HUES48 (cell line): ENCODE data around the gene TIAM1.

Experiments
- H3K27ac ChIP-seq: one replicate; pipeline ENCODE4 v1.7.0; 2013; ENCODE audit warnings: low read depth, low read length, inconsistent platforms
- H3K27me3 ChIP-seq: 2 replicates; pipeline ENCODE4 v1.6.1; 2013; ENCODE audit warnings: mild to moderate bottlenecking, low read length; ENCODE audit not compliant: control insufficient read depth, insufficient read depth
- H3K36me3 ChIP-seq: 2 replicates; pipeline ENCODE4 v1.6.1; 2013; ENCODE audit warnings: low read length; ENCODE audit not compliant: control insufficient read depth, insufficient read depth
- H3K4me1 ChIP-seq: 2 replicates; pipeline ENCODE4 v1.6.1; 2013; ENCODE audit warnings: mild to moderate bottlenecking, low read length; ENCODE audit not compliant: control insufficient read depth, insufficient read depth
- H3K4me3 ChIP-seq: 2 replicates; pipeline ENCODE4 v1.5.1; 2013; ENCODE audit warnings: mild to moderate bottlenecking, low read depth, low read length
- H3K9ac ChIP-seq: 2 replicates; pipeline ENCODE4 v1.6.1; 2013; ENCODE audit warnings: mild to moderate bottlenecking, low read depth, low read length, moderate library complexity
- H3K9me3 ChIP-seq: 2 replicates; pipeline ENCODE4 v1.6.1; 2013; ENCODE audit warnings: low read length; ENCODE audit not compliant: control insufficient read depth, insufficient read depth

Gene TIAM1

GRCh38 chr21:31267644-31268043 is 76.4 kb downstream of the TIAM1 start:
- Histone ChIP-seq H3K9ac (no peak overlapping the region), H3K27me3 (no peaks in the 10 kb centered on the region), H3K4me3 (no peak overlapping the region), H3K9me3 (no peaks in the 10 kb centered on the region), H3K36me3 (no peaks in the 10 kb centered on the region), H3K4me1 (no peaks in the 10 kb centered on the region), H3K27ac (no peak overlapping the region)

- H3K9me3 ChIP-seq = no peaks in the 10 kb centered on the region
- no peaks in the 10 kb centered on the region for H3K27me3 ChIP-seq
- no peak overlapping the region for H3K4me3 ChIP-seq
- no peaks in the 10 kb centered on the region for H3K36me3 ChIP-seq
- no peak overlapping the region for H3K27ac ChIP-seq
- H3K9ac ChIP-seq = no peak overlapping the region
- H3K4me1 ChIP-seq = no peaks in the 10 kb centered on the region
Measured at GRCh38 chr21:31266241-31266640, 77.8 kb downstream of the TIAM1 start.

- H3K9me3 ChIP-seq = no peaks in the 10 kb centered on the region
- H3K27me3 ChIP-seq = no peaks in the 10 kb centered on the region
- H3K4me1 ChIP-seq = no peaks in the 10 kb centered on the region
- H3K36me3 ChIP-seq = no peaks in the 10 kb centered on the region
- no peak overlapping the region for H3K27ac ChIP-seq
- no peak overlapping the region for H3K4me3 ChIP-seq
- H3K9ac ChIP-seq = no peak overlapping the region
Measured at GRCh38 chr21:31265366-31266013, 78.6 kb downstream of the TIAM1 start.

GRCh38 chr21:31264574-31264973 is 79.5 kb downstream of the TIAM1 start:
- no peak overlapping the region for H3K4me3 ChIP-seq
- H3K4me1 ChIP-seq = no peaks in the 10 kb centered on the region
- H3K27ac ChIP-seq = no peak overlapping the region
- no peaks in the 10 kb centered on the region for H3K36me3 ChIP-seq
- H3K27me3 ChIP-seq = no peaks in the 10 kb centered on the region
- H3K9me3 ChIP-seq = no peaks in the 10 kb centered on the region
- H3K9ac ChIP-seq = no peak overlapping the region

GRCh38 chr21:31262728-31263127 is 81.3 kb downstream of the TIAM1 start:
- Histone ChIP-seq H3K27ac (no peak overlapping the region), H3K9me3 (no peaks in the 10 kb centered on the region)

GRCh38 chr21:31261759-31262158 is 82.3 kb downstream of the TIAM1 start:
- no peak overlapping the region for H3K27ac ChIP-seq

More at GRCh38 chr21:31262728-31263127, 81.3 kb downstream of the TIAM1 start:
- no peaks in the 10 kb centered on the region for H3K27me3 ChIP-seq
- H3K9ac ChIP-seq = no peak overlapping the region
- no peaks in the 10 kb centered on the region for H3K36me3 ChIP-seq
- H3K4me3 ChIP-seq = no peak overlapping the region
- H3K4me1 ChIP-seq = no peaks in the 10 kb centered on the region

GRCh38 chr21:31260790-31261189 is 83.3 kb downstream of the TIAM1 start:
- Histone ChIP-seq H3K4me3 (no peak overlapping the region), H3K27ac (no peak overlapping the region), H3K36me3 (no peaks in the 10 kb centered on the region), H3K27me3 (no peaks in the 10 kb centered on the region), H3K4me1 (peaks cover 11% of the 10 kb centered on the region; the same call in 1 of the 2 replicates), H3K9ac (no peak overlapping the region), H3K9me3 (no peaks in the 10 kb centered on the region)

More at GRCh38 chr21:31261759-31262158, 82.3 kb downstream of the TIAM1 start:
- H3K4me1 ChIP-seq = 0 out of 2 replicates have a peak, but pooled peaks cover 2% of the 10 kb centered on the region
- no peaks in the 10 kb centered on the region for H3K36me3 ChIP-seq
- no peaks in the 10 kb centered on the region for H3K27me3 ChIP-seq
- no peak overlapping the region for H3K4me3 ChIP-seq
- no peak overlapping the region for H3K9ac ChIP-seq
- no peaks in the 10 kb centered on the region for H3K9me3 ChIP-seq

- Histone ChIP-seq H3K36me3 (no peaks in the 10 kb centered on the region), H3K9me3 (no peaks in the 10 kb centered on the region), H3K27me3 (no peaks in the 10 kb centered on the region), H3K4me1 (peaks cover 22% of the 10 kb centered on the region), H3K9ac (no peak overlapping the region), H3K4me3 (no peak overlapping the region), H3K27ac (no peak overlapping the region)
Measured at GRCh38 chr21:31258073-31258472, 86.0 kb downstream of the TIAM1 start.

- Histone ChIP-seq H3K4me3 (no peak overlapping the region), H3K36me3 (no peaks in the 10 kb centered on the region), H3K27me3 (no peaks in the 10 kb centered on the region), H3K27ac (no peak overlapping the region), H3K9ac (no peak overlapping the region), H3K9me3 (no peaks in the 10 kb centered on the region), H3K4me1 (peaks cover 22% of the 10 kb centered on the region)
Measured at GRCh38 chr21:31257265-31257664, 86.8 kb downstream of the TIAM1 start.

- Histone ChIP-seq H3K4me3 (no peak overlapping the region), H3K4me1 (peaks cover 22% of the 10 kb centered on the region), H3K9ac (no peak overlapping the region), H3K36me3 (no peaks in the 10 kb centered on the region), H3K27me3 (no peaks in the 10 kb centered on the region), H3K9me3 (no peaks in the 10 kb centered on the region), H3K27ac (no peak overlapping the region)
Measured at GRCh38 chr21:31255896-31256295, 88.2 kb downstream of the TIAM1 start.

GRCh38 chr21:31255036-31255435 is 89.0 kb downstream of the TIAM1 start:
- Histone ChIP-seq H3K36me3 (no peaks in the 10 kb centered on the region), H3K27me3 (no peaks in the 10 kb centered on the region), H3K9ac (no peak overlapping the region), H3K27ac (no peak overlapping the region), H3K4me3 (no peak overlapping the region), H3K9me3 (no peaks in the 10 kb centered on the region), H3K4me1 (peaks cover 22% of the 10 kb centered on the region)
